SU-DHL-6 (cell line): ENCODE results near the gene EIF6.

ENCODE experiments used
- H2AFZ ChIP-seq: fragments of 200-600 bp; sonication (generic); 2 replicates; pipeline ENCODE4 v1.6.1; 2014; ENCODE audit warnings: low read depth, mild to moderate bottlenecking, moderate library complexity, mixed read lengths, antibody characterized with exemption, low read length; ENCODE audit not compliant: severe bottlenecking
- H3F3A ChIP-seq: fragments of 200-600 bp; shearing (Covaris generic); 2 replicates; pipeline ENCODE4 v1.6.0; 2016; ENCODE audit warnings: antibody characterized with exemption, mild to moderate bottlenecking; ENCODE audit not compliant: insufficient read depth
- H3K27ac ChIP-seq: fragments of 200-600 bp; sonication (generic); 2 replicates; pipeline ENCODE4 v1.5.1; 2016; ENCODE audit warnings: low read depth, mild to moderate bottlenecking, low read length, moderate library complexity, mixed read lengths
- H3K27me3 ChIP-seq: fragments of 200-600 bp; sonication (generic), shearing (Covaris generic); 2 replicates; pipeline ENCODE4 v1.6.0; 2014; ENCODE audit warnings: mild to moderate bottlenecking, low read length
- H3K36me3 ChIP-seq: fragments of 200-600 bp; sonication (generic); 2 replicates; pipeline ENCODE4 v1.6.1; 2014; ENCODE audit warnings: mild to moderate bottlenecking, low read length, mixed read lengths
- H3K4me2 ChIP-seq: fragments of 300-600, 200-600 bp; shearing (Covaris generic), sonication (generic); 2 replicates; pipeline ENCODE4 v1.6.0; 2014; ENCODE audit warnings: low read length, low read depth, mild to moderate bottlenecking; ENCODE audit not compliant: poor library complexity, severe bottlenecking
- H3K4me3 ChIP-seq: fragments of 200-600 bp; sonication (generic); 2 replicates; pipeline ENCODE4 v1.5.1; 2014; ENCODE audit warnings: antibody characterized with exemption, low read length, mild to moderate bottlenecking, mixed read lengths; ENCODE audit not compliant: insufficient read depth, poor library complexity, severe bottlenecking
- H3K79me2 ChIP-seq: fragments of 200-600 bp; sonication (generic); 2 replicates; pipeline ENCODE4 v1.6.1; 2014; ENCODE audit warnings: mild to moderate bottlenecking, low read length, moderate library complexity; ENCODE audit not compliant: insufficient read depth
- H3K9ac ChIP-seq: fragments of 200-600 bp; sonication (generic); 2 replicates; pipeline ENCODE4 v1.7.0; 2014; ENCODE audit warnings: mild to moderate bottlenecking, low read length
- H3K9me2 ChIP-seq: fragments of 200-600 bp; sonication (generic); replicated peaks from 2 replicates; pipeline ENCODE4 v1.6.1; 2014; ENCODE audit warnings: low read length; ENCODE audit not compliant: insufficient read depth
- H3K9me3 ChIP-seq: fragments of 200-600 bp; sonication (generic); 2 replicates; pipeline ENCODE4 v1.6.1; 2014; ENCODE audit warnings: low read length, mixed read lengths; ENCODE audit not compliant: insufficient read depth
- H4K20me1 ChIP-seq: fragments of 200-600 bp; sonication (generic); 2 replicates; pipeline ENCODE4 v1.6.1; 2014; ENCODE audit warnings: low read depth, mild to moderate bottlenecking, antibody characterized with exemption, low read length, moderate library complexity, mixed read lengths
- CTCF ChIP-seq: fragments of 200-600 bp; sonication (generic); IDR thresholded peaks from one replicate; pipeline ENCODE4 v1.5.1; 2017; ENCODE audit warnings: antibody characterized with exemption, mild to moderate bottlenecking, low read length, moderate library complexity; ENCODE audit not compliant: insufficient read depth, poor library complexity, severe bottlenecking
- EZH2phosphoT487 ChIP-seq: fragments of 200-600 bp; sonication (generic), shearing (Covaris generic); conservative IDR thresholded peaks from 2 replicates; pipeline ENCODE4 v1.6.1; 2018; ENCODE audit warnings: mild to moderate bottlenecking, antibody characterized with exemption, low read length, moderate library complexity, mixed read lengths

Gene EIF6

GRCh38 chr20:35297740-35298139, 13.2 kb upstream of the EIF6 start:
- TF ChIP-seq EZH2phosphoT487 (no peak), CTCF (no peak)
- no peaks in the 10 kb centered on the region for H3K9me2 ChIP-seq
- no peaks in the 10 kb centered on the region for H3F3A ChIP-seq
- H3K27ac ChIP-seq = no peak overlapping the region
- H3K9me3 ChIP-seq = no peaks in the 10 kb centered on the region
- no peaks in the 10 kb centered on the region for H4K20me1 ChIP-seq
- no peaks in the 10 kb centered on the region for H3K27me3 ChIP-seq
- H3K9ac ChIP-seq = no peak overlapping the region
- H3K36me3 ChIP-seq = no peaks in the 10 kb centered on the region
- H3K4me2 ChIP-seq = no peak overlapping the region
- H3K79me2 ChIP-seq = no peaks in the 10 kb centered on the region
- H2AFZ ChIP-seq = no peak overlapping the region
- H3K4me3 ChIP-seq = no peak overlapping the region

- H3K9me2 ChIP-seq = no peaks in the 10 kb centered on the region
- H3K4me2 ChIP-seq = no peak overlapping the region
- H3K27ac ChIP-seq = no peak overlapping the region
- no peak overlapping the region for H3K4me3 ChIP-seq
- no peak overlapping the region for H3K9ac ChIP-seq
- no peaks in the 10 kb centered on the region for H3K27me3 ChIP-seq
- no peaks in the 10 kb centered on the region for H3K9me3 ChIP-seq
- no peak overlapping the region for H2AFZ ChIP-seq
- no peaks in the 10 kb centered on the region for H3K36me3 ChIP-seq
- no peaks in the 10 kb centered on the region for H3F3A ChIP-seq
- TF ChIP-seq EZH2phosphoT487 (no peak), CTCF (no peak)
- no peaks in the 10 kb centered on the region for H3K79me2 ChIP-seq
- no peaks in the 10 kb centered on the region for H4K20me1 ChIP-seq
These were observed 12.6 kb upstream of the EIF6 start for GRCh38 chr20:35297155-35297554.

GRCh38 chr20:35296101-35296554, 11.6 kb upstream of the EIF6 start:
- Histone ChIP-seq H3K79me2 (no peaks in the 10 kb centered on the region), H3F3A (no peaks in the 10 kb centered on the region), H3K9me3 (no peaks in the 10 kb centered on the region), H3K27me3 (no peaks in the 10 kb centered on the region), H4K20me1 (no peaks in the 10 kb centered on the region), H3K4me2 (no peak overlapping the region), H3K9ac (no peak overlapping the region), H3K36me3 (no peaks in the 10 kb centered on the region), H2AFZ (no peak overlapping the region), H3K4me3 (no peak overlapping the region), H3K27ac (no peak overlapping the region), H3K9me2 (no peaks in the 10 kb centered on the region)
- TF ChIP-seq CTCF (no peak), EZH2phosphoT487 (no peak)

GRCh38 chr20:35295674-35296073, 11.1 kb upstream of the EIF6 start:
- H4K20me1 ChIP-seq = no peaks in the 10 kb centered on the region
- H3K36me3 ChIP-seq = no peaks in the 10 kb centered on the region
- H3K9me3 ChIP-seq = no peaks in the 10 kb centered on the region
- no peaks in the 10 kb centered on the region for H3K27me3 ChIP-seq
- H3K9ac ChIP-seq = no peak overlapping the region
- H3K4me2 ChIP-seq = no peak overlapping the region
- TF ChIP-seq CTCF = no peak
- no peak for TF ChIP-seq EZH2phosphoT487
- H3K27ac ChIP-seq = no peak overlapping the region
- H3K4me3 ChIP-seq = no peak overlapping the region
- no peaks in the 10 kb centered on the region for H3K79me2 ChIP-seq
- no peaks in the 10 kb centered on the region for H3F3A ChIP-seq
- H2AFZ ChIP-seq = no peak overlapping the region
- H3K9me2 ChIP-seq = no peaks in the 10 kb centered on the region
